Activated T-cell treated with anti-CD3 and anti-CD28 coated beads, Interleukin-2, amount 50 U/mL, for 48 hours (primary cell): ENCODE measurements around the gene NFIB.

Experiments
- DNase-seq, 2 experiments: peaks; one replicate each; pipeline ENCODE4 v3.0.0-alpha.2; 2020

NFIB gene

GRCh38 chr9:14057368-14058324 lies 256.3 kb downstream of the NFIB start:
- no peak for DNase-seq

- no peak for DNase-seq
Measured at GRCh38 chr9:14056316-14056861, 257.6 kb downstream of the NFIB start.

DNA sequence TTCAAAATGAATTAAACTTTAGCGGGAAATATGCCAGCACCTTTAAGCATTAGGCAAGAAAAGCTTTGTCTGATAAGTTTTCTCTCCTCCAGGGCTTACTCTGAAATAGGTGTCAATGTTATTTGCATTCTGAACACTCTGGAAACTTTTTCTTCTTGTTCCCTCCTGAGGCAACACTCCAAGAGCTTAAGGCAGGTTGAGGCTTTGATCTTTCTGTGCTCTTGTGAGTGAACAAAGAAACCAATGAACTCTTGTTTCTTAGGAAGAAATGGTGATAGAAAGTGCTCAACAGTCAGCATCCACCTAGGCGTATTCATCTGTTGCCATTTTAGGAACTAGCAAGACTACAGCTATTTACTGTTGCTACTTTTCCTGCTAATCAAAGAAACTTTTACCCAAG lies 259.8 kb downstream of the NFIB start:
- no peak for DNase-seq

GRCh38 chr9:14052359-14052758 lies 261.6 kb downstream of the NFIB start:
- DNase-seq, result no peak

DNA sequence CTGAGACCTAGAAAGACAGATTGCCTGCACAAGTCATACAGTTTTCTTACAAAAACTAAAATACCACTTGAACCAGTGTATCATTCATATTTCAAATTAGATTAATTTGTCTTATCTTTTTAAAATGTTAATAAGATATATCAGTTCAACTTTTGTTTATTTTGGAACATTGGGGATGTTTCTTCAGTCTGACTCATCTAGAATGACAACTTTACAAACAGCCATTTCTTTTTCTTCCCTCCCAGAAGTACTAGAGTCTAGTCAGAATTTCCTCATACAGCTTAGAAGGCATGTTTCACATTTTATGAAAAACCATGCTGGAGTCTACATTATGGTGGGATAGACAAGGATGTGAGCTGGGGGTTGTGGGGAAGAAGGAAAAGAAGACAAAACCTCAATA lies 262.5 kb downstream of the NFIB start:
- DNase-seq, result no peak

GRCh38 chr9:14043483-14043882 lies 270.5 kb downstream of the NFIB start:
- DNase-seq, result no peak

GRCh38 chr9:14037331-14037730 lies 276.6 kb downstream of the NFIB start:
- no peak for DNase-seq

GRCh38 chr9:14033067-14033466 lies 280.9 kb downstream of the NFIB start:
- no peak for DNase-seq
